ENCODE measurements around the gene RGS8. TPM values are rescaled to one million over a fixed set of nuclear protein-coding genes. Genes with fewer than 3 reads are reported as not detected.

RGS8 gene
- polyA plus RNA-seq, 3 donors = not detected

DNA sequence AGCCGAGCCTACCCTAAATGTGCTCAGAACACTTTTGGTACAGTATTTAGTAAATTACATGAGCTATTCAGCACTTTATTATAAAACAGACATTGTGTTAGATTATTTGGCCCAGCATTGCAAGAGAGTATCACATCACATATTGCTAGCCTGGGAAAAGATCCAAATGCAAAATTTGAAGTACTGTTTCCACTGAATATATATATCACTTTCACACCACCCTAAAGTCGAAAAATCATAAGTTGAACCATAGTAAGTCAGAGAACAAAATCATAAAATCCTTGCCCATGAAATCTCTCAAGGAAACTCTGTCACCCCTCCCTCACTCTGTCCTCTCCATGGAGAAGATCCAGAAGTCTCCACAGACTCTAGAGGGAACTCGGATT, 33.1 kb downstream of the RGS8 start:
- H3K4me1 ChIP-seq (ENCODE audit: control insufficient read depth in 1 of 2, insufficient read depth in 2 of 2, low read length in 2 of 2) = no peaks in the 10 kb centered on the region
- Mint-ChIP-seq H3K36me3 (no peaks in the 10 kb centered on the region), H3K27ac (no peak overlapping the region), H3K4me1 (no peaks in the 10 kb centered on the region), H3K4me3 (no peak overlapping the region), H3K9me3 (peaks cover 0 to 2% (median 0%) of the 10 kb centered on the region in 7 donors), H3K27me3 (ENCODE audit: low read depth in 3 of 3) (peaks cover 0 to 7% (median 2%) of the 10 kb centered on the region in 3 donors)
- intact Hi-C loops (cut with micrococcal nuclease) = no loop called here
- no peak overlapping the region for H3K27ac ChIP-seq (ENCODE audit: low read depth in 1 of 2, low read length in 2 of 2)
- H3K9me3 ChIP-seq (replicated peaks in 1 of 2; ENCODE audit: control insufficient read depth in 1 of 2, insufficient read depth in 1 of 2, low read length in 2 of 2) = no peaks in the 10 kb centered on the region
- DNase-seq = no peak
- WGBS (ENCODE audit: insufficient coverage) = 100% methylated on average over 1 of the region's 3 CpGs
- H3K27me3 ChIP-seq (ENCODE audit: control insufficient read depth in 2 of 2, insufficient read depth in 2 of 2, low read length in 2 of 2) = no peaks in the 10 kb centered on the region
- H3K9ac ChIP-seq (ENCODE audit: insufficient read depth, low read length, poor library complexity, severe bottlenecking) = no peak overlapping the region
- no peaks in the 10 kb centered on the region for H3K36me3 ChIP-seq (replicated peaks in 1 of 2; ENCODE audit: control insufficient read depth in 1 of 2, insufficient read depth in 2 of 2, low read length in 2 of 2)
- no peak overlapping the region for H3K4me3 ChIP-seq (replicated peaks in 1 of 3; ENCODE audit: low read depth in 2 of 3, low read length in 3 of 3)
- H3K4me2 ChIP-seq (replicated peaks; ENCODE audit: extremely low read depth, low read length, poor library complexity, severe bottlenecking) = no peak overlapping the region
- no peak overlapping the region for H2AFZ ChIP-seq (ENCODE audit: insufficient read depth, low read depth, low read length, poor library complexity, severe bottlenecking)
- H4K20me1 ChIP-seq (ENCODE audit: insufficient read depth, low read length) = no peaks in the 10 kb centered on the region
- TF ChIP-seq, protein P1, sequence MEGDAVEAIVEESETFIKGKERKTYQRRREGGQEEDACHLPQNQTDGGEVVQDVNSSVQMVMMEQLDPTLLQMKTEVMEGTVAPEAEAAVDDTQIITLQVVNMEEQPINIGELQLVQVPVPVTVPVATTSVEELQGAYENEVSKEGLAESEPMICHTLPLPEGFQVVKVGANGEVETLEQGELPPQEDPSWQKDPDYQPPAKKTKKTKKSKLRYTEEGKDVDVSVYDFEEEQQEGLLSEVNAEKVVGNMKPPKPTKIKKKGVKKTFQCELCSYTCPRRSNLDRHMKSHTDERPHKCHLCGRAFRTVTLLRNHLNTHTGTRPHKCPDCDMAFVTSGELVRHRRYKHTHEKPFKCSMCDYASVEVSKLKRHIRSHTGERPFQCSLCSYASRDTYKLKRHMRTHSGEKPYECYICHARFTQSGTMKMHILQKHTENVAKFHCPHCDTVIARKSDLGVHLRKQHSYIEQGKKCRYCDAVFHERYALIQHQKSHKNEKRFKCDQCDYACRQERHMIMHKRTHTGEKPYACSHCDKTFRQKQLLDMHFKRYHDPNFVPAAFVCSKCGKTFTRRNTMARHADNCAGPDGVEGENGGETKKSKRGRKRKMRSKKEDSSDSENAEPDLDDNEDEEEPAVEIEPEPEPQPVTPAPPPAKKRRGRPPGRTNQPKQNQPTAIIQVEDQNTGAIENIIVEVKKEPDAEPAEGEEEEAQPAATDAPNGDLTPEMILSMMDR (IDR thresholded peaks at IDR 0.05) = no peak
- no peaks in the 10 kb centered on the region for H3K79me2 ChIP-seq (ENCODE audit: insufficient read depth, low read length)

DNA sequence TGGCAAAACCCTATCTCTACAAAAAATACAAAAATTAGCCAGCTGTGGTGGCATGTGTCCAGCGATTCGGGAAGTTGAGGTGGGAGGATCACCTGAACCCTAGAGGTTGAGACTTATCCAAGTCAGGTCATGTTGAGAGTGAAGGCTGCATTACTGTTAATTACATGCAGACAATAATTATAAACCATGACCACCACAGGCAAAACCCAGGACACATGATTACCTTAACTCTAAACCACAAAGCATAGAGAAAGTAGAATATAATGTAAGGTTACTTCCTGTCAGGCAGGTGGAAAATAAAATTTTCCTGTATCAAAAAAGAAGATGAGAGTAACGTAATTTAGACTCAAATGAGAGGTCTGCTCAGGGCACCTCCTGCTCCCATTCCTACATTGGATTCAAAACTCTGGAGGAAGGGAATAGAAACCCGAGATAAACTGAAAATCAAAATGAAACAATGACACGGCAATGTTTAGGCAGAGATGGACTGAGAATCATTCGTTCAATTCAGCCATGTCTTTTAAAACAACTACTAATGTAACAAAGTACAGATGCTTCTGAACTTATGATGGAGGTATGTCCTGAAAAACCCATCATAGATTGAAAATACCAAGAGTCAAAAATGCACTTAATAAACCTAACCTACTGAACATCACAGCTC, 33.6 kb downstream of the RGS8 start:
- H3K27me3 Mint-ChIP-seq (ENCODE audit: low read depth in 3 of 3) = peaks cover 0 to 7% (median 2%) of the 10 kb centered on the region in 3 donors
- H3K9ac ChIP-seq (ENCODE audit: insufficient read depth, low read length, poor library complexity, severe bottlenecking) = no peak overlapping the region
- no peaks in the 10 kb centered on the region for H3K27me3 ChIP-seq (ENCODE audit: control insufficient read depth in 2 of 2, insufficient read depth in 2 of 2, low read length in 2 of 2)
- no peaks in the 10 kb centered on the region for H3K4me1 Mint-ChIP-seq
- H3K4me1 ChIP-seq (ENCODE audit: control insufficient read depth in 1 of 2, insufficient read depth in 2 of 2, low read length in 2 of 2) = no peaks in the 10 kb centered on the region
- no peaks in the 10 kb centered on the region for H3K79me2 ChIP-seq (ENCODE audit: insufficient read depth, low read length)
- H3K9me3 ChIP-seq (replicated peaks in 1 of 2; ENCODE audit: control insufficient read depth in 1 of 2, insufficient read depth in 1 of 2, low read length in 2 of 2) = no peaks in the 10 kb centered on the region
- no peaks in the 10 kb centered on the region for H4K20me1 ChIP-seq (ENCODE audit: insufficient read depth, low read length)
- peaks cover 0 to 2% (median 0%) of the 10 kb centered on the region in 7 donors for H3K9me3 Mint-ChIP-seq
- H3K4me3 ChIP-seq (replicated peaks in 1 of 3; ENCODE audit: low read depth in 2 of 3, low read length in 3 of 3) = no peak overlapping the region
- H2AFZ ChIP-seq (ENCODE audit: insufficient read depth, low read depth, low read length, poor library complexity, severe bottlenecking) = no peak overlapping the region
- TF ChIP-seq, protein P1 (IDR thresholded peaks at IDR 0.05) = no peak
- intact Hi-C loops (cut with micrococcal nuclease) = no loop called here
- no peaks in the 10 kb centered on the region for H3K36me3 ChIP-seq (replicated peaks in 1 of 2; ENCODE audit: control insufficient read depth in 1 of 2, insufficient read depth in 2 of 2, low read length in 2 of 2)
- no peak overlapping the region for H3K27ac Mint-ChIP-seq
- H3K4me2 ChIP-seq (replicated peaks; ENCODE audit: extremely low read depth, low read length, poor library complexity, severe bottlenecking) = no peak overlapping the region
- H3K36me3 Mint-ChIP-seq = no peaks in the 10 kb centered on the region
- H3K4me3 Mint-ChIP-seq = no peak overlapping the region
- H3K27ac ChIP-seq (ENCODE audit: low read depth in 1 of 2, low read length in 2 of 2) = no peak overlapping the region
- no CpG with 5 or more reads among the region's 6 CpGs for WGBS (ENCODE audit: insufficient coverage)
- DNase-seq = no peak
